H4 (cell line): Measurements from ENCODE around the gene S1PR3. TPM values are rescaled to one million over a fixed set of nuclear protein-coding genes. Genes with fewer than 3 reads are reported as not detected.

Experiments
- DNase-seq: peaks from one replicate; pipeline ENCODE4 v3.0.0-alpha.2; 2015; ENCODE audit warnings: low spot score
- total RNA-seq: library from RNA; depleted of rRNA; stranded (reverse); fragments of >200 nt; shearing (Covaris generic); gene quantifications from 2 replicates; pipeline ENCODE4 v1.2.3, GENCODE V29; 2014

S1PR3 gene
- total RNA-seq, 1 experiment from 2014 or later = 44.8 TPM

DNA sequence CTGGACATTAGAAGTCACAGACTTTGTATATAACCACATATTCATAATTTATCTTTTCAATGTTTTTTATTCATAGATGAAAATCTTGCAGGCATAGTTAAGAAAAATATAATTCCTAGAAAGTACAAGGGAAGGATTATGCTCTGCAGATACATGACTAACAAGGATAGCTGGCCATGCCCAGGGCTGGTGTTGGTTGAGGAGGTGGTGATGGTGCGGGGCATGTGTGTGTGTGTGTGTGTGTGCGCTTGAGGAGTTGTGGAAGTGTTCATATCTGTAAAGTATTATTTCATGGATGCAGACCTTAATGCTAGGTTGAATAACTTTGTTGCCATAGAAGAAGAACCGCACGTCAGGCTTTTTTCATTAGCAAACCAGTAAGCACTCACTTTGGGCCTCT lies 1.3 kb downstream of the S1PR3 start:
- no peak for DNase-seq

DNA sequence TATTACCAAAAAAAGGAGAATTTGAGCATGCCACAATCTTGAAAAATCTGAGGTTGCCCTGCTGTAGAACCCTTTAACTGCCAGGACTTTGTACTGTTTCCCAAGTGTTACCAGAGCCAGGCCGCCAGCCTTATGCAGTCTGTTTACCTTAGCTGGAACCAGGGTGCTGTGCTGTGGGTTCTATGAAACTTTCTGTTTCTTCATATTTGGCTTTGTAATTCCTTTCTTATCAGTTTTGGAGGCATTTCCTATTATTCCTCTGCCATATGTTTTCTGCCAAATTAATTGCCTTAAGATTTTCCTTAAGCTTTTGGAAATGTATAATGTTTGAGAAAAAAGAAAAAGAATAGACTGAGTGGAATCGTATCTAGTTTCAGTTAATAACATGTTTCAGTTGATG lies 2.1 kb downstream of the S1PR3 start:
- DNase-seq = no peak

DNA sequence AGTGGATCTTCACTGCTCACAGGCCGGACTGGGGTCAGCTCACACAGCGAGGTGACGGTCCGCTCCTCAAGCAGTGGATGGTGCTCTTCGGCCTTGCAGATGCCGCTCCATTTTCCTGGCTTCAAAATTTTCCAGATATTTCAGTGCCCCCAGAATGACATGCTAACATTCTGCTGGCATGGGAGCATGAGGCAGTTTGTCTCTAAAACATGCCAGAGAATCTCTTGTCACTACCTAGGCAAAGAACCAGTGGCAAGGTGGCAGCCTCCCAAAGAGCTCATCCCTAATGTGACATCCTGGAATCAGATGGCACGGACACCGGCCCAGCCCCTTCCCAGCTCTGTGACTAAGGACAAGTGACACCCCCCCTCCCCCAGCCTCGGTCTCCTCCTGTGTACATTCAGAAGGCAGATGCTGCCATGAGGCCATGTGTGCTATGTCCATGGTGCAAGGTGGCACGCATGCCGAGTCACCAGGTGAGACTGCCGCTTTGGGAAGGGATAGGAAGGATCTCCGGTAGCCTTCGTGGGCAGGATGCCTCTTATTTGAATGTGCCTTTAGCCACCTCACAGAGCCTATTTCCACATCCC lies 2.7 kb downstream of the S1PR3 start:
- DNase-seq = no peak

DNA sequence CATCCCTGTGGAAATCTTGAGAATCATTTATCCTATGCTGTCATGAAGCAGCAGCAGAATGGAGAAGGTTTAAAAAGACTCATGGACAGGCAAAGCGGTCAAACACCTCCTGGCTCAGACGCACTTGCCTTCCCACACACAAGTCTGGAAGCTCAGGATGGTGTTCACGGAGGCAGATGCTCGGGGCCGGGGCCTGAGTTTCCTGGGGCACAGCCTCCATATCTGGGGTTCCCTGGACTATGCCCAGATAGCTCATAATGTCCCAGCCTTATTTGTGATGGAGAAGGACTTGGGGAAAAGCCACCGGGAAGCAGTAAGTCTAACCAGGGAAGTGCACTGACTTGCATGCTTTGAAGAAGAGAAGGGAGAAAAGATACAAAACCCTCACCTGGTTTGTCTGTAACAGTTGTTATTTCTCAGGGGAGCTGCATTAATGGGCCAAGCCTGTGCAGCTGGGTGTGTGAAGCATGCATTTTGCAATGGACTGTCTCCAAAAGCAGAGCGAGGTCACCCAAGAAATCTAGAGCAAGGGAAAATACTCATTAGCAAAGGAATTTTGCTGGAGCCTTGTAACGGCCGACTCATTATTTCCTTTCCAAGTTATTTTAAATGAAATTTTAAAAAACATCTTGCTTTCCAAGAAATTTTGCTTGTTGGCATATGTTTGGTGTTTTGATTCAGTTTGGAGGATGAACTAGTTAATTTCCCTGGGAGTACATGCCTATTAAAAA lies 3.4 kb downstream of the S1PR3 start:
- DNase-seq = no peak

- no peak for DNase-seq
These were observed 3.9 kb downstream of the S1PR3 start for GRCh38 chr9:88995200-88995577.

- DNase-seq = no peak
These were observed 4.4 kb downstream of the S1PR3 start for GRCh38 chr9:88995627-88996026.

DNA sequence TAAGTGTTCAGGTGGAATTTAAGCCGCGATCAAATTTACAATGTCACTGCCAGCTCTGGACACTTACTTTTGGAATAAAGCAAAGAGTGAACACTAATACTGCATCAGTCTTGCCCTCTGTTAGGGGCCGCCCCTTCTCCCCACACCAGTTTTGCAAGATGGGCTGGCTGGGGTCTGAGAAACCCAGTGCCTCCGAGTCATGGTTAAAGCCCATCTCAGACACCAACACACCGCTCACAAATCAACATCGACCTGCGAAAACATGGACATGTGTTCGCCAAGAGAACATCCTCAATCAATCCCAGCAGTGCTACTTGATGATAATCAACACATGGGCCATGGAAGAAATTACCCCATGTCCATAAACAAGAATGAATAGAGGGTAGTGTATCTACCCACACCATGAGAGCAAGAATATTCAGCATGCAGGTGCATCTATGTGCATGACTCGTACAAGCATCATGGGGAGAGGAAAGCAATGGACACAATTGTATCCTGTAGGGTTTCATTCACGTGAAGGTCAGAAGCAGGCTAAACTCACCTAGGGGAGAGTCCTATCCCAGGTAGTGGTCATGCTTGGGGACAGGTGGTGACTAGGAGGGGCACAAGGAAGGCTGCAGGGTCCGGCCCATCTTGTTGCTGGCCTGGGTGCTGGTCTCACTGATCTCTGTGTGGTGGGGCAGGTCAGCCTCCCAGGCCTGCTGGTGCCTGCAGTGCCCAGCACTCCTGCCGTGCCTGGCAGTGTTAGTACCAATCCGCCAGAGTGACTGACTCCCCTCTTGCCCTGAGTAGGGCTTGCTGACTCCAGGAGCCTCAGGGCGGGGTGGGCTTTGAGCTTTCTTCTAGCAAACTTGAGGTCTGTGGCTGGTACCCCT lies 5.0 kb downstream of the S1PR3 start:
- DNase-seq = no peak

- no peak for DNase-seq
These were observed 5.6 kb downstream of the S1PR3 start for GRCh38 chr9:88996921-88997235.

DNA sequence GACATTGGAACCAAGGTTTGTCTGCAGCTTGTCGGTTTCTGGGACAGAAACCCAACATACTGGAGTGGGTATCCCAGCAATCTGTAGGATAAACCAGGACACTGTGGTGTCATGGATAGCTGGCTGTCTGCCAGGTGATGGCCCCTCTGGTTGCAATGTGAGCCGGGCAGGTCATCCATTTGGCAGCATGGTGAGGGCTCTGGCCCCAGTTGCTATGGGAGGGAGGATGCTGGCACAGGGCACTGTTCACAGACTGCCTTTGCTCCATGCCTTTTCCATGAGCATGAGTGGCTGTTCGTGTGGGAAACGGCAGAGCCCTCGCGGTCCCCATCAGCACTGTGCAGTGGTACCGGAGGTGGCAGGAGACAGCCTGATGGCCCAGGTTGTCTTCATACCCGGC lies 6.4 kb downstream of the S1PR3 start:
- DNase-seq = no peak

DNA sequence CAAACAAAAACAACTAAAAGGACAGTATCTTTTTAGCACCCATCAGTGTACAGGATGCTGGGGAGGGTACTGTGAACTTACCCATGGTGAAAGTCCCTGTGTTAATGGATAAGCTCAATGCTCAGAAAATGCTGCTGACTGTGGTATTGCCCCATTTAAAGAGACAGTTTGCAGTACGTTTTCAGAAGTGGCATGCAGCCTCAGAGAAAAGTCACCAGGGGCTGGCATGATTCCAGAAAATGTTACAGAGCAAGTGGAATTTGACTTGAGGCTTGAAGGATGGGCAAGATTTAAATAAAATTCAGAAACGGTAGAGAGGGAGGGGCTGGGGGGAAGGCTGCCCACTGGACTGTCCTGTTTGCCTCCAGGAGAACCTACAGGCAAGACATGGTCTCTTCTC lies 7.2 kb downstream of the S1PR3 start:
- no peak for DNase-seq

DNA sequence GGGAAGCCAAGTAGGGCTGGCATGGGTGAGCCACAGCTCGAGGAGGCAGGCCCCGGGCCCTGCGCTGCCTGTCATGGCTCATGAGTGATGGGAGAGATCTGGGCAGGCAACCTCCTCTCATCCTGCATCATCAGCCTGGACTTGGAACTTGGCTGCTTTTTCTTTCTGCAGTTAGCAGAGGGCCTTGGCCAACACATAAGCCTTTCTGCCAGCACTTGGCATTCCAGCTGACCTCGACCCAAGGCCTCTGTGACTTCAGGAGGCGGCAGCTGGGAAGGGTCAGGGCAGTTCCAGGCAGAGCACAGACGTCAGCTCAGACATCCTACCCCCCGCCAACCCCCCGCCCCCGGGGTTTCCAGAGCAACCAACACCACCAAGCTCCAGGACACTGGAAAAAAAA lies 7.6 kb downstream of the S1PR3 start:
- peak; percentile 24 for DNase-seq

- DNase-seq = no peak
These were observed 9.1 kb downstream of the S1PR3 start for GRCh38 chr9:89000371-89000781.

DNA sequence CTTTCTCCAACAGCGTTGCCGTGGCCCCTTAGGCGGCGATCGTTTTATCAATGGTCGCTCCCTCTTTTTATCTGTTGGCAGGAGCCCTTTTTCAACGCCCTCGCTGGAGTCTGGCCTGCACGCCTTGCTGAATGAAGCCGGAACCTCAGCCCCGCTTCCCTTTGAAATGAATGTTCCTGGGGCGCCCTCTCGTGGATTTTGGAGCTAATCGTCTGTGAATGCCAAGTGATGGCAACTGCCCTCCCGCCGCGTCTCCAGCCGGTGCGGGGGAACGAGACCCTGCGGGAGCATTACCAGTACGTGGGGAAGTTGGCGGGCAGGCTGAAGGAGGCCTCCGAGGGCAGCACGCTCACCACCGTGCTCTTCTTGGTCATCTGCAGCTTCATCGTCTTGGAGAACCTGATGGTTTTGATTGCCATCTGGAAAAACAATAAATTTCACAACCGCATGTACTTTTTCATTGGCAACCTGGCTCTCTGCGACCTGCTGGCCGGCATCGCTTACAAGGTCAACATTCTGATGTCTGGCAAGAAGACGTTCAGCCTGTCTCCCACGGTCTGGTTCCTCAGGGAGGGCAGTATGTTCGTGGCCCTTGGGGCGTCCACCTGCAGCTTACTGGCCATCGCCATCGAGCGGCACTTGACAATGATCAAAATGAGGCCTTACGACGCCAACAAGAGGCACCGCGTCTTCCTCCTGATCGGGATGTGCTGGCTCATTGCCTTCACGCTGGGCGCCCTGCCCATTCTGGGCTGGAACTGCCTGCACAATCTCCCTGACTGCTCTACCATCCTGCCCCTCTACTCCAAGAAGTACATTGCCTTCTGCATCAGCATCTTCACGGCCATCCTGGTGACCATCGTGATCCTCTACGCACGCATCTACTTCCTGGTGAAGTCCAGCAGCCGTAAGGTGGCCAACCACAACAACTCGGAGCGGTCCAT lies 10.0 kb downstream of the S1PR3 start:
- peak; percentile 64 for DNase-seq

GRCh38 chr9:89001917-89002540 lies 10.8 kb downstream of the S1PR3 start:
- no peak for DNase-seq

DNA sequence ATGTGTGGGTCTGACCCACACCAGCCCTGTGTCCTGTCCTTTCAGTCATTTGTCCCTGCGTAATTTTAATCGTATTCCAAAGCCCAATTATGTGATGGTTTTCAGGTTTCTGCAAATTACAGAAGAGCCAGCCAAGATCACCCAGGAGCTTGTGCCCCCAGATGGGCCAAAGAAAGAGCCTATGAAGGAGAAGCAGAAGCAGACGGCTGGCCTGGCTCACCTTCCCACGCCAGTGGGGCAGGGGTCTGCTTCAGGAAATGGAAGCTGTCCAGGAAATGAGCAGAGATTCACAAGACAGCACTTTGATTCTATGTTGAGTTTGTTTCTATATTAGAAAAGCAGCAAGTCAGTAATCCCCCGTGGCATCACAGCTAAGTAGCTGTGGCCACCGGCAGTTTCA lies 11.7 kb downstream of the S1PR3 start:
- DNase-seq = no peak

- no peak for DNase-seq
These were observed 14.1 kb downstream of the S1PR3 start for GRCh38 chr9:89005323-89005722.

DNA sequence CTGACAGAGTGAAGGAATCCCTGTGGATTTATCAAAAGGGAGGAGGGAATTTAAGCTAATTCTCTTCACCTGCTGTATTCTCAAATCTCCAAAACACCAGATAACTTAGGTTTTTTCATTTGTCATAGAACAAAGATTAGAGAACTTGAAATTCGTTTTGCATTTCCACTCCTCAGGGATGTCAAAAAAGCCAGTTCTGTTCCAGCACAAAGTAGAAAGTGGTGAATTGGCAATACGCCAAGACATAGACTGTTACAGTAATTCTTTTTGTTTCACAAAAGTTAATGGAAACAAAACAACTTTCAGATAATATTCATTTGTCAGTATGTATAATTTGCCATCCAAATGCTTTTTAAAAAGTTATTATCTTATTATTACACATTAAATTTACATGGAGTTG lies 15.0 kb downstream of the S1PR3 start:
- no peak for DNase-seq

DNA sequence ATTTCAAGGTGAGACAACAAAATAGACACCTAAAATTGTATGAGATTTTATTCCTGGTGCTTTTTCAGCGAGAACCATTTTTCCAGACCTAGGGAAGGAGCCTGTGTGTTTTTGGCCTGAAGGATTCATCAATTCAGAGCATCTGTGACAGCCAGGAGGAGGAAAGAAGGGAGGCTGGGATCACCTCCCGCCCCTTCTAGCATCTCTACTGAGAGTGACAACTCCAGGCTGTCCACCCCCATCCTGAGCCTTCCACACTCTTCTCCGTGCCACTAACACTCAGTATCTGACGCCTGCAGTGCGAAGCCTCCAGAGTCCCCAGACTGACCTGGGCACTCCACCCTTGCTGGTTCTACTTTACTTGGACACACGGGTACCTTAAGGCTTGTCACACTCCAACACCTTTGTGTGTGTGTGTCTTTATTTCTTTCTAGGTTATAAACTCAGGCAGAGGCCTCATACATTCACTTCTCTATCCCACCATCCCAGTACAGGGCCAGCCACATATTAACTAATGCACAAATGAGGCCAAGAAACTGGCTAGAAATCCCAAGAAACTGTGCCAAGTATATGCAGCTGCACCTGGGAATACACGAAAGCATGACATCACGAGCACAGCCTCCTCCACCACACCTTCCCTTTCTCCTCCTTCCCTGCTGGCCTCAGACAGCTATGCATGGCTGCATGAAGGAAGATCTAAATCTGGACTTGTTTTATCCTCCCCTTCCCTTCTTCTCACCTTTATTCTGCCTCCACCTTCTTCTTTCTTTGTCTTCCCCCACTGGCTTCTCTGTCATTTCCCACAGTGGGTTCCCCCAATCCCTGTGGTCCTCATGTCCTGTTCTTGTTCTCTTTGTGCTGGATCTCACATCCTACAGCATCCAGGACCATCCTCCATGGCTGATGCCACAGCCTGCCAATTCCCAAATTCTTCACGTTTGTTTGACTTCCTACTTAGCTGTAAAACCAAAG lies 16.0 kb downstream of the S1PR3 start:
- DNase-seq = no peak

DNA sequence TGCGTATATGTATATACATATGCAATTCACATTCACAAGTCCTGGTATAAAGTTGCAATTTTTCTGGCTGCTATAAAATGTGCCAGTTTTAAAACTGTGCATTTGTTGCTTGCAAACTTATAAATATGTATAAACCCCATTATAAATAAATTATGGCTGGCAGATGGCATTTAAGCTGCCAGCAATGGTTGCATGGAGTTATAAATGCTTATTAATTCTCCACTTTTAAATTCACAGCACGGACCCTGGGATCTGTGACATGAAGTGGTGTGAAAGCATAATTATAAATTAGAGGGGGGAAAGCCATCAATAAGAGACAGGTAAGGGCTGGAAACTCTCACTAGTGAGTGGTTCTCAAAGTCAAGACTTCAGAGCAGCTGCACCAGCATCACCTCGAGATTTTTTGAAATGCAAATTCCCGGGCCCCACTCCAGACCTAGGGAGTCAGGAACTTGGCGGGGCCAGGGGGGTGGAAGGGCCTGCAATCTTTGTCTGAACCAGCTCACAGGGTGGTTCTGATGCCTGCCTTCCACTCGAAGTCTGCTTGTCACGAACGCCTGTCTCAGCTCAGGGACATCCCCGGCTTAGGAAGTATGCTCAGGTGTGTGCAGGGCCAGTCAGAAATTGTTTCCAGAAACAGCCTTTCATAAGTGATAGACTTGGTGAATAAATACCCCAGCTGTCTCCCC lies 16.9 kb downstream of the S1PR3 start:
- DNase-seq = no peak
